Glutamatergic neuron (in vitro differentiated cells): ENCODE measurements around the gene PRPF40A. TPM values are rescaled to one million over a fixed set of nuclear protein-coding genes. Genes with fewer than 3 reads are reported as not detected.

Experiments
- DNase-seq: peaks from one replicate; pipeline ENCODE4 v3.0.0; 2022
- H3K27ac Mint-ChIP-seq: one replicate; pipeline ENCODE4 v1.8.0; 2020; ENCODE audit warnings: mild to moderate bottlenecking, mixed read lengths, inconsistent platforms; ENCODE audit not compliant: unreplicated experiment
- H3K27me3 Mint-ChIP-seq: one replicate; pipeline ENCODE4 v1.8.0; 2020; ENCODE audit warnings: mild to moderate bottlenecking, moderate library complexity, mixed read lengths, inconsistent platforms; ENCODE audit not compliant: unreplicated experiment
- H3K36me3 Mint-ChIP-seq: one replicate; pipeline ENCODE4 v1.8.0; 2020; ENCODE audit warnings: mild to moderate bottlenecking, mixed read lengths, inconsistent platforms; ENCODE audit not compliant: unreplicated experiment
- H3K4me1 Mint-ChIP-seq: one replicate; pipeline ENCODE4 v1.8.0; 2020; ENCODE audit warnings: mild to moderate bottlenecking, low read depth, mixed read lengths, inconsistent platforms; ENCODE audit not compliant: unreplicated experiment
- H3K4me3 Mint-ChIP-seq: one replicate; pipeline ENCODE4 v1.8.0; 2020; ENCODE audit warnings: mild to moderate bottlenecking, mixed read lengths, inconsistent platforms; ENCODE audit not compliant: unreplicated experiment
- H3K9me3 Mint-ChIP-seq: one replicate; pipeline ENCODE4 v1.8.0; 2020; ENCODE audit warnings: mild to moderate bottlenecking, moderate library complexity, mixed read lengths, inconsistent platforms; ENCODE audit not compliant: unreplicated experiment
- total RNA-seq: library from RNA; stranded (reverse); fragmentation: NEBNext Ultra II Directional; extraction: Animal tissue kit (Norgen Biotek cat#: 25700); gene quantifications from one replicate; pipeline ENCODE4 v1.2.1, GENCODE V29; 2021; ENCODE audit not compliant: unreplicated experiment
- TF ChIP-seq, protein P1 (sequence below): fragments of 200-600 bp; sonication (generic); IDR thresholded peaks from one replicate; pipeline ENCODE4 v1.5.0; 2021; ENCODE audit not compliant: partially characterized antibody, unreplicated experiment

PRPF40A gene
- total RNA-seq, 1 donor from 2014 or later: 144 TPM

DNA sequence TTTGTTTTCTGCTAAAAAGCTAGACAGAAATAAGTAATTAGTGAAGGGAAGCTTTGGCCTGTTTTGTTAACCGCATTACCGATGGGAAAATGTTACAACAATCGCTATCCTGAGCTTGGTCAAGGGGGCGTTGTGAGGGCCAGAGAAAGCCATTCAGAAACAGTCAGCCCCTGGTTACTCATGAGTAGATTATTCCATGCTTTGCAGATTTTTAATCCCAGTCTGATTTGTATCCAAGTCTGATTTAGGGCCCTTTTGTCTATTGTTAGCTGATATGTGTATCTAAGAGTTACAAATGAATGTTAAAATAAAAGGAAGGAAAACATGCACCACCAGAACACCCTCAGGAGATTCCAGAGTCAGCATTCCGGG lies 99.1 kb downstream of the PRPF40A start:
- no peak overlapping the region for H3K27ac Mint-ChIP-seq

DNA sequence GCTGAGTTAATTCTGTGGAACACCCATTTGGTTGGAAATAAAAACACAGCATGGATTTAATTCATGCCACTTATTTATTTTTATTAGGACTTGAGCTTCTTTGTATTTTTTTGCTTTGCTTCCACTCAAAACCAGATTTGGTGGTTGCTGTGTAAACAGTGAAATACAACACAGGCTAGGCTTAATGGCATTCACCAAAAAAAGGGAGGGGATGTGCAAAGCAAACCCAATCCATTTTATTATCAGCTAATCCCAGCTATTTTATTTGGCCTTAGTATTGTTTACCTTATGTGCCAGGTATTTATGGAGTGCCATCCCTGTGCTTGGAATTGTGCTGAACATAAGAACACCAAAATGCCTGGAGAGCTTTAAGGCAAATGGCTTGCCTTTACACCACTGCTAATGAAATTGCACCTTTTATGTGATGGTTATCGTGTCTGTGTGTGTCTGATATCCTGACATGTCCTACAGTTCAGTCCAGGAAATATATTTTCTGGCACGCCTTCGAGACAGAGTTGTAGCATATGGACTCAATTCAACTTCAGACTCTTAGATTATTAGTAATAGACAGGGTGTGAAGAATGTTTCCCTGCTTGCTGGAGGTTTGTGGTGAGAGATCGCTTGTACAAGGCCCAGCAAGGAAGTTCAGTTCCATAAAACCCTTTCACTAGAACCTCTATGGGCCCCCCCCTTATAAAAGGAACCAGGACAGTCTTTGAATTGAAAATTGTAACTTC lies 99.6 kb downstream of the PRPF40A start:
- Mint-ChIP-seq H3K27ac (no peak overlapping the region), H3K36me3 (peaks cover 12% of the 10 kb centered on the region), H3K4me1 (no peaks in the 10 kb centered on the region), H3K27me3 (peaks cover 3% of the 10 kb centered on the region), H3K4me3 (no peak overlapping the region), H3K9me3 (peaks cover 7% of the 10 kb centered on the region)
- TF ChIP-seq, protein P1, sequence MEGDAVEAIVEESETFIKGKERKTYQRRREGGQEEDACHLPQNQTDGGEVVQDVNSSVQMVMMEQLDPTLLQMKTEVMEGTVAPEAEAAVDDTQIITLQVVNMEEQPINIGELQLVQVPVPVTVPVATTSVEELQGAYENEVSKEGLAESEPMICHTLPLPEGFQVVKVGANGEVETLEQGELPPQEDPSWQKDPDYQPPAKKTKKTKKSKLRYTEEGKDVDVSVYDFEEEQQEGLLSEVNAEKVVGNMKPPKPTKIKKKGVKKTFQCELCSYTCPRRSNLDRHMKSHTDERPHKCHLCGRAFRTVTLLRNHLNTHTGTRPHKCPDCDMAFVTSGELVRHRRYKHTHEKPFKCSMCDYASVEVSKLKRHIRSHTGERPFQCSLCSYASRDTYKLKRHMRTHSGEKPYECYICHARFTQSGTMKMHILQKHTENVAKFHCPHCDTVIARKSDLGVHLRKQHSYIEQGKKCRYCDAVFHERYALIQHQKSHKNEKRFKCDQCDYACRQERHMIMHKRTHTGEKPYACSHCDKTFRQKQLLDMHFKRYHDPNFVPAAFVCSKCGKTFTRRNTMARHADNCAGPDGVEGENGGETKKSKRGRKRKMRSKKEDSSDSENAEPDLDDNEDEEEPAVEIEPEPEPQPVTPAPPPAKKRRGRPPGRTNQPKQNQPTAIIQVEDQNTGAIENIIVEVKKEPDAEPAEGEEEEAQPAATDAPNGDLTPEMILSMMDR: no peak
- DNase-seq: no peak

More for the DNA sequence above, 99.1 kb downstream of the PRPF40A start:
- TF ChIP-seq, protein P1: no peak
- Mint-ChIP-seq H3K9me3 (peaks cover 7% of the 10 kb centered on the region), H3K27me3 (peaks cover 3% of the 10 kb centered on the region), H3K4me3 (no peak overlapping the region), H3K4me1 (no peaks in the 10 kb centered on the region), H3K36me3 (peaks cover 12% of the 10 kb centered on the region)
- no peak for DNase-seq

DNA sequence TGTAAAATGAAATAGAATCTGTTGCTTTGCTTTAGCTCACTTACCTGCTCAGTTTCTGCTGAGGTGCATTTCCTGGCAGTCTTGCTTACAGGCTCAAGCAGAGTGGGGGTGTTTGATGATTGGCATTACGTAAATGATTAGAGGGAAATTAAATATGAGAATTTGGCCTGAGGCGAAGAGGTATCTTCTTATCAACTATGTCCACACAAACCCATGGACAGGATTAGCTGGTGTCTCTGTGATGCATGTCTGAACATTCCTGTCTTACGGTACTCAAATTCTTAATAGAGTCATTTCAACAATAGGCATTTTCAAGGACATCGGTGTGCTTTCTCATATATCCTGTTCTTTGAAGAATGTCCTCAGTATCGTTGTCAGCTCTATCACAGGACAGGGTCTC lies 102.1 kb downstream of the PRPF40A start:
- peaks cover 6% of the 10 kb centered on the region for H3K36me3 Mint-ChIP-seq
- TF ChIP-seq, protein P1: no peak
- peaks cover 5% of the 10 kb centered on the region for H3K9me3 Mint-ChIP-seq
- no peak overlapping the region for H3K4me3 Mint-ChIP-seq
- peaks cover 3% of the 10 kb centered on the region for H3K27me3 Mint-ChIP-seq
- no peaks in the 10 kb centered on the region for H3K4me1 Mint-ChIP-seq
- no peak overlapping the region for H3K27ac Mint-ChIP-seq
- no peak for DNase-seq

DNA sequence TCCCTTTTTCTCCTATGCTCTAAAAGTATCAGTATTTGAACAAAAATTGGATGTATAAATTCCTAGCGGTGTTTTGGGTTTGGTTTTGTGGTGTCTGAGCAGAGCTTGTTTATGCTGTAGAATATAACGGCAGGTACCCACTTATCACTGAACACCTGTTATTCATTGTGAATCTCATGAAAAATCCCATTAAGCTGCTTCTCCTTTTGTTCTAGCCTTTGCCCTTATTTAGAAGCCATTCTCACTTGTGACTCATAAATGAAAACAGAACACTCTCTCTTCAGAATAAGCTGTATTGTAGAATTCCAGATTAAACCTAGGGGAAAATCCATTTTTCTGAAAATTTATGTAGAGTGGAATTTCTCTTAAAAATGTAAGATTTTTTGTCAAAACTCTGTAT lies 104.0 kb downstream of the PRPF40A start:
- no peaks in the 10 kb centered on the region for H3K4me1 Mint-ChIP-seq
- peaks cover 5% of the 10 kb centered on the region for H3K9me3 Mint-ChIP-seq
- H3K36me3 Mint-ChIP-seq: no peaks in the 10 kb centered on the region
- no peak overlapping the region for H3K27ac Mint-ChIP-seq
- TF ChIP-seq, protein P1: no peak
- H3K4me3 Mint-ChIP-seq: no peak overlapping the region
- DNase-seq: no peak
- peaks cover 2% of the 10 kb centered on the region for H3K27me3 Mint-ChIP-seq

DNA sequence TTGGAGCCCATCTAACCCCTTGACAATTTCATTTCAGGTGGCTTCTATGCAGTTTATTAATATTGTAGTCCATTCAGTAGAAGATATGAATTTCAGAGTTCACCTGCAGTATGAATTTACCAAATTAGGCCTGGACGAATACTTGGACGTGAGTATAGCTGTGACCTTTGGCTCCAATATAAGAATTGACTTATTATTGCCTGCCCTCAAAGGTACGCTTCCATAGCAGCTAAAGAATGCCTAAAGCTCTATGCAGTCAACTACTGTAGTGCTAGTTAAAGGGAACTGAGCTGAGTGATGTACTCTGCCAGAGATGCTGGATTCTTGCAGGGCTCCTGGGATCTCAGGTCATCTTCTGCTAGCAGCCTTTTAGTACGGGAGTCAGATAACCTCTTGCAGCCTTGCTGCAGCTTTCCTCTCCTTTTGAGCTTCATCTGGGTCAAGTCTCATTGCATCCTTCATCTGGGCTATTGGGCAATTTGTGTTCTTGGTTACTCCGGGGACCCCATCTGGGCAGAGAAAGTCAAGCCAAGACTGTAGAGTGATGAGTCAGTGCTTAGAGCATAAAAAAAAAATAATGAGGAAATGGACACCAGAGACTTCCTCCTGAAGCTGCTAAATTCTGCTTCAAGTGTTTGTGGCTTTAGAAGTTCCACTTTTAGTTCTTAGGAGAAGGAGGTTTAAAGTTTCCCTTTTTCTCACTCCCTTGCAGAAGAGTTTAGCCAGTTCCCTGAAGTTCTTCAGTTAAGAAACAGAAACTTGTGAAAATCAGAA lies 105.6 kb downstream of the PRPF40A start:
- H3K27me3 Mint-ChIP-seq: peaks cover 2% of the 10 kb centered on the region
- peaks cover 5% of the 10 kb centered on the region for H3K9me3 Mint-ChIP-seq
- H3K4me3 Mint-ChIP-seq: no peak overlapping the region
- no peaks in the 10 kb centered on the region for H3K36me3 Mint-ChIP-seq
- TF ChIP-seq, protein P1: no peak
- H3K4me1 Mint-ChIP-seq: no peaks in the 10 kb centered on the region
- DNase-seq: no peak
- H3K27ac Mint-ChIP-seq: no peak overlapping the region
